Measurements from ENCODE around the gene PTPRO. TPM values are rescaled to one million over a fixed set of nuclear protein-coding genes. Genes with fewer than 3 reads are reported as not detected.

Gene PTPRO
- total RNA-seq, 6 experiments from 2014 or later = 0.43 to 2.7 (median 1.1) TPM

DNA sequence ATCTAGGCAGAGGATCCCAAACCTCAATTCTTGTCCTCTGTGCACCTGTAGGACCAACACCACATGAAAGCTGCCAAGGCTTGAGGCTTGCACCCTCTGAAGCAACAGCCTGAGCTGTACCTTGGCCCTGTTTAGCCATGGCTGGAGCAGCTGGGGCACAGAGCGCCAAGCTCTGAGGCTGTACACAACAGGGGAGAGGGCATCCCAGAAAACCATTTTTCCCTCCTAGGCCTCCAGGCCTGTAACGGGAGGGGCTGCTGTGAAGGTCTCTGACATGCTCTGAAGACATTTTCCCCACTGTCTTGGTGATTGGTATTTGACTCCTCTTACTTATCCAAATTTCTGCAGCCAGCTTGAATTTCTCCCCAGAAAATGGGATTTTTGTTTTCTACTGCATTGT is 22.4 kb upstream of the PTPRO start:
- no CpG with 5 or more reads among the region's 2 CpGs for WGBS (ENCODE audit: insufficient coverage, low coverage, low lambda C conversion rate, missing lambda C conversion rate)
- no peak for ATAC-seq
- no peaks in the 10 kb centered on the region for H3K36me3 ChIP-seq
- DNase-seq = no peak
- no peaks in the 10 kb centered on the region for H3K4me1 ChIP-seq
- H3K4me3 ChIP-seq = no peak overlapping the region
- H3K9me3 ChIP-seq = no peaks in the 10 kb centered on the region
- intact Hi-C loops (cut with DNase I) = no loop called here
- no peak overlapping the region for H3K27ac ChIP-seq
- no peak for TF ChIP-seq POLR2A (IDR thresholded peaks at IDR 0.05)
- TF ChIP-seq, protein P1, sequence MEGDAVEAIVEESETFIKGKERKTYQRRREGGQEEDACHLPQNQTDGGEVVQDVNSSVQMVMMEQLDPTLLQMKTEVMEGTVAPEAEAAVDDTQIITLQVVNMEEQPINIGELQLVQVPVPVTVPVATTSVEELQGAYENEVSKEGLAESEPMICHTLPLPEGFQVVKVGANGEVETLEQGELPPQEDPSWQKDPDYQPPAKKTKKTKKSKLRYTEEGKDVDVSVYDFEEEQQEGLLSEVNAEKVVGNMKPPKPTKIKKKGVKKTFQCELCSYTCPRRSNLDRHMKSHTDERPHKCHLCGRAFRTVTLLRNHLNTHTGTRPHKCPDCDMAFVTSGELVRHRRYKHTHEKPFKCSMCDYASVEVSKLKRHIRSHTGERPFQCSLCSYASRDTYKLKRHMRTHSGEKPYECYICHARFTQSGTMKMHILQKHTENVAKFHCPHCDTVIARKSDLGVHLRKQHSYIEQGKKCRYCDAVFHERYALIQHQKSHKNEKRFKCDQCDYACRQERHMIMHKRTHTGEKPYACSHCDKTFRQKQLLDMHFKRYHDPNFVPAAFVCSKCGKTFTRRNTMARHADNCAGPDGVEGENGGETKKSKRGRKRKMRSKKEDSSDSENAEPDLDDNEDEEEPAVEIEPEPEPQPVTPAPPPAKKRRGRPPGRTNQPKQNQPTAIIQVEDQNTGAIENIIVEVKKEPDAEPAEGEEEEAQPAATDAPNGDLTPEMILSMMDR (IDR thresholded peaks at IDR 0.05) = no peak
- H3K27me3 ChIP-seq = no peaks in the 10 kb centered on the region

DNA sequence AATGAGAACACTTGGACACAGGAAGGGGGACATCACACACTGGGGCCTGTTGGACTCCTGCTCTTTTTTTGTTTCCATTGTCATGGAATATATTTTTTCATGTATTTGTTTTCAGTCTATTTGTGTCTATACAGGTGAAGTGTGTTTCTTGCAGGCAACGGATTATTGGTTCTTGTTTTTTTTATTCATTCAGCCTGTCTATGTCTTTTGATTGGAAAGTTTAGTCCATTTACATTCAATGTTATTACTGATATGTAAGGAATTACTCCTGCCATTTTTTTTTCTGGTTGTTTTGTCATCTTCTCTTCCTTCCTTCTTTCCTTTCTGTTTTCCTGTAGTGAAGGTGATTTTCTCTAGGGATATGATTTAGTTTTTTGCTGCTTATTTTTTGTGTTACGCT is 18.0 kb upstream of the PTPRO start:
- ATAC-seq = no peak
- no peak overlapping the region for H3K27ac ChIP-seq
- WGBS (ENCODE audit: insufficient coverage, low coverage, low lambda C conversion rate, missing lambda C conversion rate) = 94% methylated on average over 2 of the region's 2 CpGs

DNA sequence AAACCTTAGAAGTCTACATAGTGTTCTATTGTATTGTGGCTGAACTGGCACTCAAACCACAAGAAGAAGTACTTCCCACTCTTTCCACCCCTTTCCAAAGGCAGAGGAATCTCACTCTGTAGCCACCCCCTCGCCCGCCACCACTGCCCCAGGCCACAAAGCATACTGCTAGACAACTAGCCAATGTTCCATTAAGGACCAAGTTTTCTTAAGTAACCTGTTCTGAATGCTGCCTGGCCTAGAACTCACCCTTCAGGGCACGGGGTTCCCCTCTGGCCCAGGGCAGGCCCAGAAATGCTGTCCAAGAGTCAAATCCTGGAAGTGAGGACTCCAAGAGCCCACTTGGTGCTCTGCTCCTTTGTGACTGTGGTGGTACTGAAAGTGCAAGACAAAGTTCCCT is 15.7 kb upstream of the PTPRO start:
- Histone ChIP-seq H3K4me1 (no peaks in the 10 kb centered on the region), H3K27ac (no peak overlapping the region), H3K9me3 (no peaks in the 10 kb centered on the region), H3K36me3 (no peaks in the 10 kb centered on the region), H3K4me3 (no peak overlapping the region), H3K27me3 (no peaks in the 10 kb centered on the region)
- WGBS (ENCODE audit: insufficient coverage, low coverage, low lambda C conversion rate, missing lambda C conversion rate) = 27% methylated on average over 3 of the region's 3 CpGs
- no peak for DNase-seq
- intact Hi-C loops (cut with DNase I) = no loop called here
- TF ChIP-seq, protein P1 (IDR thresholded peaks at IDR 0.05) = no peak
- TF ChIP-seq POLR2A (IDR thresholded peaks at IDR 0.05) = no peak
- no peak for ATAC-seq

More for the DNA sequence above, 18.0 kb upstream of the PTPRO start:
- intact Hi-C loops (cut with DNase I) = no loop called here
- H3K9me3 ChIP-seq = no peaks in the 10 kb centered on the region
- no peaks in the 10 kb centered on the region for H3K27me3 ChIP-seq
- TF ChIP-seq POLR2A (IDR thresholded peaks at IDR 0.05) = no peak
- TF ChIP-seq, protein P1 (IDR thresholded peaks at IDR 0.05) = no peak
- no peaks in the 10 kb centered on the region for H3K36me3 ChIP-seq
- no peak for DNase-seq
- H3K4me1 ChIP-seq = no peaks in the 10 kb centered on the region
- no peak overlapping the region for H3K4me3 ChIP-seq

DNA sequence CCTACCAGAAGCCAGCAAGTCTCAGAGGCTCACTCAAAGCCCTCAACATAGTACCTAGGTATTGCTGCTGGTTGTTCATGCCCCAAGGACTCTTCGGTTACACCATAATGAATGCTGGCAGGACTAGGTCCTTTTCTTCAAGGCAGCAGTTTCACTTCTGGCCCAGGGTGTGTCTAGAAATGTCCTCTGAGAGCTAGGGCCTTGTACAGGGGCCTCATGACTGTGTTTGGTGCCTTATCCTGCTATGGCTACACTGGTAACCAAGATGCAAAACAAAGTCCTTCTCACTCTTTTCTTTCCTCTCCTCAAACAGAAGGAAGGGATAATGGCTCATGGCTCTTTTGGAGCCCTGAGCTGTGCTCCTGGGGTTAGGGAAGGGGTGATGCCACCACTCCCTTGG is 15.2 kb upstream of the PTPRO start:
- TF ChIP-seq, protein P1 (IDR thresholded peaks at IDR 0.05) = no peak
- TF ChIP-seq POLR2A (IDR thresholded peaks at IDR 0.05) = no peak
- WGBS (ENCODE audit: insufficient coverage, low coverage, low lambda C conversion rate, missing lambda C conversion rate) = 100% methylated on average over 1 of the region's 1 CpG
- ATAC-seq = no peak
- Histone ChIP-seq H3K36me3 (no peaks in the 10 kb centered on the region), H3K4me3 (no peak overlapping the region), H3K27me3 (no peaks in the 10 kb centered on the region), H3K27ac (no peak overlapping the region), H3K9me3 (no peaks in the 10 kb centered on the region), H3K4me1 (no peaks in the 10 kb centered on the region)
- no peak for DNase-seq
- intact Hi-C loops (cut with DNase I) = no loop called here

DNA sequence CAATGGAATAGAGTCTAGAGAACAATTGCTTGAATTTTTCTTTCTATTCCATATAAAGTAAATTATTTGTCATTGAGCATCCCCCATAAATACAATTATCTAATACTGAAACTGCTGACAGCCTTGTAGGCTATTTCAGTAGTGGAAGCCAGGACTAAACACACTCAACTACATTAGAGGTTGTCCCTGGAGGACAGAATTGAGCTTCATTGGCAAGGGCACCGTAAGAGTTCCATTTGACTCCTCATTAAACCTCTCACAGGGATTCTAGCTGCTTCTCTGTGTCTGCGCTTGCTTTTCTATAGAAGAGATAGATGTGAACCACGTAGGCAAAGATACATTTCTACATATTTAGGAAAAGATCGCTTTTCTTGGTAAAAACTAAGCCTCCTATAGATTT is 3.5 kb upstream of the PTPRO start:
- TF ChIP-seq, protein P1 (IDR thresholded peaks at IDR 0.05) = no peak
- no peak for TF ChIP-seq POLR2A (IDR thresholded peaks at IDR 0.05)
- Histone ChIP-seq H3K9me3 (no peaks in the 10 kb centered on the region), H3K27me3 (peaks cover 0 to under 1% of the 10 kb centered on the region in 2 donors), H3K4me3 (no peak overlapping the region), H3K4me1 (peaks cover 0 to 7% (median 0%) of the 10 kb centered on the region in 4 donors), H3K36me3 (no peaks in the 10 kb centered on the region), H3K27ac (no peak overlapping the region)
- 50% methylated on average over 4 of the region's 4 CpGs for WGBS (ENCODE audit: insufficient coverage, low coverage, low lambda C conversion rate, missing lambda C conversion rate)
- DNase-seq (no peak), ATAC-seq (no peak)
- intact Hi-C loops (cut with DNase I) = no loop called here
